H1 (cell line): ENCODE measurements around the gene DDAH2. TPM values are rescaled to one million over a fixed set of nuclear protein-coding genes. Genes with fewer than 3 reads are reported as not detected.

Experiments
- CTCF ChIP-seq, 3 experiments: IDR thresholded peaks; 1 replicate in 2 of 3; 2 replicates in 1 of 3; pipeline versions ENCODE4 v1.5.1 to v1.6.1; 2011; ENCODE audit warnings: low read length in 3 of 3, mild to moderate bottlenecking in 3 of 3, inconsistent platforms in 2 of 3, low read depth in 1 of 3, moderate library complexity in 1 of 3; ENCODE audit not compliant: insufficient read depth in 1 of 3; ENCODE audit errors: control extremely low read depth in 1 of 3
- GTF2F1 ChIP-seq: IDR thresholded peaks from 2 replicates; pipeline ENCODE4 v1.6.1; 2012; ENCODE audit warnings: low read depth, low read length, improper control_type of control experiment, borderline replicate concordance
- PHF8 ChIP-seq: fragments of 200-600 bp; sonication (generic); conservative IDR thresholded peaks from 2 replicates; pipeline ENCODE4 v1.7.1; 2012; ENCODE audit warnings: low read depth, mild to moderate bottlenecking, inconsistent platforms, low read length, moderate library complexity
- USF2 ChIP-seq: IDR thresholded peaks from 2 replicates; pipeline ENCODE4 v1.6.1; 2011; ENCODE audit warnings: low read length, improper control_type of control experiment
- polyA plus RNA-seq, 7 experiments: library from polyadenylated mRNA; depleted of rRNA in 3 of 7; stranded (reverse) in 5 of 7; unstranded in 2 of 7; fragments of >200 nt in 5 of 7; fragments of 200-250 nt in 2 of 7; gene quantifications; 1 replicate in 5 of 7; 2 replicates in 1 of 7; 4 replicates in 1 of 7; pipeline versions ENCODE4 v1.2.1 to v1.2.3, GENCODE V29; 2011 to 2013; ENCODE audit warnings: missing spikeins in 2 of 7, mixed read lengths in 2 of 7
- total RNA-seq: library from RNA; stranded (reverse); fragmentation: NEBNext Ultra II Directional; extraction: Animal tissue kit (Norgen Biotek cat#: 25700); gene quantifications from 2 replicates; pipeline ENCODE4 v1.2.1, GENCODE V29; 2021

The DDAH2 gene
- total and polyA plus RNA-seq, 2 of the 8 experiments (the other 6 are each of a cell fraction or from before 2014, with no cell fraction given), result 53.3 to 73.5 TPM

- TF ChIP-seq CTCF (IDR thresholded peaks at IDR 0.05; ENCODE audit: control extremely low read depth in 1 of 3, insufficient read depth in 1 of 3, low read depth in 1 of 3, low read length in 3 of 3) (no peak), PHF8 (peak; percentile 68; the same call in 1 of the 2 replicates), GTF2F1 (peak; percentile 53; the same call in 1 of the 2 replicates), USF2 (peak; percentile 29; the same call in 1 of the 2 replicates)
These were observed 10.7 kb upstream of the DDAH2 start, which contains the start of gene MSH5 (continued) for GRCh38 chr6:31739639-31740396.
